NT2/D1 (cell line): ENCODE data around the gene FAM184B.
"Not testable (repeated sequence)": the region's sequence is repeated elsewhere in the genome, so short reads cannot be mapped to it uniquely, and the experiment has no call there.

Source experiments
- DNase-seq: peaks from one replicate; pipeline ENCODE4 v3.0.0-alpha.2; 2011; ENCODE audit warnings: low read depth, low spot score
- H3K27me3 ChIP-seq: 2 replicates; pipeline ENCODE4 v1.6.0; 2011; ENCODE audit warnings: mild to moderate bottlenecking; ENCODE audit not compliant: insufficient read length, insufficient read depth
- H3K36me3 ChIP-seq: 2 replicates; pipeline ENCODE4 v1.6.1; 2011; ENCODE audit warnings: mild to moderate bottlenecking, low read length, mixed read lengths; ENCODE audit not compliant: insufficient read depth, insufficient read length
- H3K4me1 ChIP-seq: 2 replicates; pipeline ENCODE4 v1.5.1; 2011; ENCODE audit not compliant: insufficient read depth, insufficient read length
- H3K4me3 ChIP-seq: 2 replicates; pipeline ENCODE4 v1.5.1; 2011; ENCODE audit warnings: low read depth; ENCODE audit not compliant: insufficient read length
- H3K9ac ChIP-seq: 2 replicates; pipeline ENCODE4 v1.6.0; 2011; ENCODE audit warnings: low read depth; ENCODE audit not compliant: insufficient read length
- H3K9me3 ChIP-seq: 2 replicates; pipeline ENCODE4 v1.5.1; 2011; ENCODE audit warnings: mild to moderate bottlenecking, low read length; ENCODE audit not compliant: insufficient read depth
- SUZ12 ChIP-seq: IDR thresholded peaks from 2 replicates; pipeline ENCODE4 v1.6.1; 2011; ENCODE audit not compliant: insufficient read length, insufficient read depth; ENCODE audit errors: extremely low read depth
- YY1 ChIP-seq: IDR thresholded peaks from 2 replicates; pipeline ENCODE4 v1.6.1; 2011; ENCODE audit not compliant: insufficient read length, insufficient read depth
- ZNF274 ChIP-seq: IDR thresholded peaks from 2 replicates; pipeline ENCODE4 v1.6.1; 2011; ENCODE audit warnings: mild to moderate bottlenecking, low read depth, low read length

Gene FAM184B

GRCh38 chr4:17718471-17718870, 63.0 kb downstream of the FAM184B start:
- no peak overlapping the region for H3K9ac ChIP-seq
- TF ChIP-seq YY1 (no peak), SUZ12 (no peak), ZNF274 (no peak)
- DNase-seq: no peak
- no peak overlapping the region for H3K4me3 ChIP-seq
- H3K4me1 ChIP-seq: no peaks in the 10 kb centered on the region
- no peaks in the 10 kb centered on the region for H3K9me3 ChIP-seq
- no peaks in the 10 kb centered on the region for H3K27me3 ChIP-seq
- no peaks in the 10 kb centered on the region for H3K36me3 ChIP-seq

DNA sequence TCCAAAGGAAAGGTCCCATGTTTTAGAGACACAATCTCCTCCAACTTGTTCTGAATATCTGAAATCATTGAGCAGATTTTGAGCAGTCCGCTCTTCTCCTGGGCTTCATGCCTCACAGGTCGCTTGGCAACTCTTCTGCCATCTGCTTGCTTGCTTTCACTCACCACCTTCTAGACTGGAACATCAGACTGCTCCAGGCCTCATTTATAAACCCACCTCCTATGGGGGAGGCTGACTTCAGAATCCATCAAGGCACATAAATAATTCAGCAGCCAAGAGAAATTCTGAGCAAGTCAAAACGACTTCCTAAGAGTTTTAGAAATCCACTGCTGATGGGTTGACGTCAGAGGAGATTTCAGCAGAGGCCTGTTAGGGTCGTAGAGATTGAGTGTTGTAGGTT, 64.1 kb downstream of the FAM184B start:
- H3K4me3 ChIP-seq: no peak overlapping the region
- no peaks in the 10 kb centered on the region for H3K4me1 ChIP-seq
- H3K9me3 ChIP-seq: no peaks in the 10 kb centered on the region
- H3K9ac ChIP-seq: no peak overlapping the region
- TF ChIP-seq YY1 (no peak), ZNF274 (no peak), SUZ12 (no peak)
- DNase-seq: no peak
- no peaks in the 10 kb centered on the region for H3K27me3 ChIP-seq
- no peaks in the 10 kb centered on the region for H3K36me3 ChIP-seq

GRCh38 chr4:17715511-17715910, 65.9 kb downstream of the FAM184B start:
- DNase-seq: no peak
- no peaks in the 10 kb centered on the region for H3K27me3 ChIP-seq
- no peak for TF ChIP-seq SUZ12

GRCh38 chr4:17713779-17714178, 67.6 kb downstream of the FAM184B start:
- Histone ChIP-seq H3K4me1 (no peaks in the 10 kb centered on the region), H3K9me3 (no peaks in the 10 kb centered on the region), H3K27me3 (no peaks in the 10 kb centered on the region), H3K36me3 (no peaks in the 10 kb centered on the region), H3K4me3 (no peak overlapping the region), H3K9ac (no peak overlapping the region)
- no peak for DNase-seq
- TF ChIP-seq SUZ12 (no peak), YY1 (no peak), ZNF274 (no peak)

More at GRCh38 chr4:17715511-17715910, 65.9 kb downstream of the FAM184B start:
- H3K9ac ChIP-seq: no peak overlapping the region
- no peaks in the 10 kb centered on the region for H3K36me3 ChIP-seq
- no peaks in the 10 kb centered on the region for H3K9me3 ChIP-seq
- no peaks in the 10 kb centered on the region for H3K4me1 ChIP-seq
- no peak overlapping the region for H3K4me3 ChIP-seq

- Histone ChIP-seq H3K36me3 (no peaks in the 10 kb centered on the region), H3K4me1 (no peaks in the 10 kb centered on the region), H3K4me3 (no peak overlapping the region), H3K9ac (no peak overlapping the region), H3K27me3 (no peaks in the 10 kb centered on the region), H3K9me3 (no peaks in the 10 kb centered on the region)
- TF ChIP-seq SUZ12 (no peak), ZNF274 (no peak), YY1 (no peak)
- no peak for DNase-seq
These were observed 69.3 kb downstream of the FAM184B start for GRCh38 chr4:17712166-17712565.

DNA sequence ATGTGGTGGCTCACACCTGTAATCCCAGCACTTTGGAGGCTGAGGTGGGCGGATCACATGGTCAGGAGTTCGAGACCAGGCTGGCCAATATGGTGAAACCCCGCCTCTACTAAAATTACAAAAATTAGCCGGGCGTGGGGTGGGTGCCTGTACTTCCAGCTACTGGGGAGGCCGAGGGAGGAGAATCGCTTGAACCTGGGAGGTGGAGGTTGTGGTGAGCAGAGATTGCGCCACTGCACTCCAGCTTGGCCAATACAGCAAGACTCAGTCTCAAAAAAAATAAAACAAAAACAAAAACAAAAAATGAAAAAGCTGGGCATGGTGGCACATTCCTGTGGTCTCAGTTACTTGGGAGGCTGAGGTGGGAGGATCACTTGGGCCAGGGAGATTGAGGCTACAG, 70.2 kb downstream of the FAM184B start:
- not testable (repeated sequence) for H3K9ac ChIP-seq, H3K4me1 ChIP-seq, H3K36me3 ChIP-seq, H3K27me3 ChIP-seq, H3K4me3 ChIP-seq, DNase-seq, H3K9me3 ChIP-seq

GRCh38 chr4:17709763-17710068, 71.7 kb downstream of the FAM184B start:
- Histone ChIP-seq H3K36me3 (no peaks in the 10 kb centered on the region), H3K9ac (no peak overlapping the region)
- TF ChIP-seq SUZ12: no peak
- TF ChIP-seq ZNF274: no peak
- TF ChIP-seq YY1: no peak

DNA sequence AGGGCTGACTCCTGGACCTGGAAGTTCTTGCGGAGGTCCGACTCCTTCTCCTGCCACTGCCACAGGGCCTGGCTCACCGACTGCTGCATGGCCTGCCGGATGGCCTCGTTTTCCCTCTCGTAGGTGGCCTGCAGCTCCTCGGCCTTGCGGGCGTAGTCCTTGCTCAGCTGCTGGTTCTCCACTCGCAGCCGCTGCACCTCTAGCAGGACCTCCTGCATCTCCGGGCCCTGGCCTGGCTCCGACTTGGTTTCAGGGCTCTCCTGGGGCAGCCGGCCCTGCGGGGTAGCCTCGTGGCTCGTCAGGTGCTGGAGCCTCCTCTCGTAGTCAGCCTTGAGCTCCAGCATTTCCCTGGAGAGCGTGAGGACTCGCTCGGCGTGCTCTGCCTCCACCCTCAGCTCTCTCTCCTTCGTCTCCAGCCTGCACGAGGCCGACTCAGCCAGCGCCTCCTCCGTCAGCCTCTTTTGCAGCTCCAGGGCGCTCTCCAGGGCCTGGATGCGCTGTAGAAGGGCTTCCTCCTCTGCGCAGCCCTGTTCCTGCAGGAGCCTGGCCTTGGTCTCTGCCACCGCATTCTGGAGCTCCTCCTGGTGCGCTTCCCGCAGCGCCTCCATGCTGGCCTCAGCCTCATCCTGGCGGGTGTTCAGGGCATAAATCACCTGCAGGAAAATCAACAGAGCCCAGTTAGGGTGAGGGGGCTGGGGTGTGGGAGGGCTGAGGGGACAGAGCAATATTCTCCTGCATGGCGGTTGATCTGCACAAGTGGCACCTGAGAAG, 72.2 kb downstream of the FAM184B start:
- Histone ChIP-seq H3K36me3 (no peaks in the 10 kb centered on the region), H3K27me3 (no peaks in the 10 kb centered on the region), H3K4me3 (no peak overlapping the region), H3K9ac (no peak overlapping the region), H3K4me1 (no peaks in the 10 kb centered on the region), H3K9me3 (no peaks in the 10 kb centered on the region)
- TF ChIP-seq SUZ12 (no peak), ZNF274 (no peak), YY1 (no peak)
- DNase-seq: no peak

More at GRCh38 chr4:17709763-17710068, 71.7 kb downstream of the FAM184B start:
- Histone ChIP-seq H3K27me3 (no peaks in the 10 kb centered on the region), H3K9me3 (no peaks in the 10 kb centered on the region), H3K4me1 (no peaks in the 10 kb centered on the region), H3K4me3 (no peak overlapping the region)
- DNase-seq: no peak
